Activated CD4-positive, alpha-beta T cell treated with anti-CD3 and anti-CD28 coated beads for 48 hours (primary cell): ENCODE measurements around the gene SSC5D.

Experiments
- DNase-seq: peaks from one replicate; pipeline ENCODE4 v3.0.0-alpha.2; 2020

SSC5D gene

GRCh38 chr19:55455576-55456235 lies 32.5 kb upstream of the SSC5D start:
- DNase-seq, result no peak

GRCh38 chr19:55456347-55456746 lies 31.9 kb upstream of the SSC5D start:
- no peak for DNase-seq

DNA sequence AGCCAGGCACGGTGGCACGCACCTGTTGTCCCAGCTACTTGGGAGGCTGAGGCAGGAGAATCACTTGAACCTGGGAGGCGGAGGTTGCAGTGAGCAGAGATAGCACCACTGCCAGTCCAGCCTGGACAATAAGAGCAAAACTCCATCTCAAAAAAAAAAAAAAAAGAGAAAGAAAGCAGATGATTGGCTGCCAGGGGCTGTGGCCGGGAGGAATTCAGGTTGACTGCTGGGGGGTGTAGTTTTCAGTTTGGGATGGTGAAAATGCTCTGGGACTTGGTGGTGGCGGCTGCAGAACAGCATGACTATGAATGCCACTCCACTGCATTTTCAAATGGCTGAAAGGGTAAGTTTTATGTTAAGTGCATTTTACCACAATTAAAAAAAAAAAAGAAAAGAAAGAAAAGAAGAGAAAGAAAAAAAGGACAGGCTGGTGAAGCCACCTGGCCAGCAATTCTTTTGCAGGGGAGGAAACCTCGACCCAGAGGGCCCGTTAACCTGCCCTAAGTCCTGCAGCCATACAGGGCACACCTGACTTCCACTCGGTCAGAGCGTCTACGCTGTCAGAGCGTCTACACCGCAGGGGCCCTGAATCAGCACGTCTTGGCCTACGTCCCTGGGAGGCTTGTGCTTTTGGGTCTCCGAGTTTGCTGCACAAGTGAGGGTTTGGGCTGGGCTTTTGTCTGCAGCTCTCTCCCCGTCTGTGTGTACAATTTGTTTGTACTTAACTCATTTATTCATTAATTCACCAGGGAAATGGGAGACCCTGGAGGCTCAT lies 30.4 kb upstream of the SSC5D start:
- DNase-seq, result no peak

GRCh38 chr19:55459551-55459949 lies 28.7 kb upstream of the SSC5D start:
- no peak for DNase-seq

GRCh38 chr19:55459950-55460657 lies 28.1 kb upstream of the SSC5D start:
- no peak for DNase-seq

- DNase-seq, result peak; percentile 56
Observed at GRCh38 chr19:55460670-55461258, 27.5 kb upstream of the SSC5D start.

DNA sequence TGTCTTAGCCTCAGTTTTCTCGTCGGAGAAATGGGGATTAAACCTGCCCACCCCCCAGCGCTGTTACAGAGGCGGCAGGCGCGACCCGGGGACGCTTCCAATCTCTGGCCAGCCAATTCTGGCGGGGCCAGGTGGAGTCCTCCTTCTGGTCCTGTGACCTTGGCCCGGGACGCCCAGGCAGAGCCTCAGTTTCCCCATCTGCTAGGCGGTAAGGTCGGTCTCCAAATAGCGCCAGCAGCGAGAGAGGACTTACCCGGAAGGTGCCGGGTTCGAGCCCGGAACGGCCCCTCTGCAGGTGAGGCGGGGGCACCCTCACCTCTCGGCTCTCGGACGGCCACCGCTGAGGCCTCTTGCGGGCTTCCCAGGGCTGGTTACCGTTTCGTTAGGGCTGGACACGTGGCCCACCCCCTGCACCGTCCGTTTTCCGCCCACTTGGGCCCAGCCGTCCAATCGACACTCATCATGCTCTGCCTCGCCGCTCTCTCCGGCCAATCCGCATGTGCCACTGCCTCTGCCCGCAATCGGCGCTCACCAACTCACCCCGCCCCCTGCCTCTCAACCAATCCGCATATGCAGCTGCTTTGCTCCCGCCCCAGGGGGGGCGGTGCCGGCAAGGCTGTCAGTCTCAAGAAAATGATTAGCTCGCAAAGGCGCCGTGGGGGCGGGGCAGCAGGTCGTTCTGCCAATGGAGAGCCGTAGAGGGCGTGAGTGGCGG lies 26.8 kb upstream of the SSC5D start, which contains the start of gene ISOC2:
TSS of gene ISOC2 (minus strand) at position 384 of the 715 bp plus-strand sequence. CDS start 5,156 bp downstream, outside the sequence.
- DNase-seq, result peak; percentile 100

DNA sequence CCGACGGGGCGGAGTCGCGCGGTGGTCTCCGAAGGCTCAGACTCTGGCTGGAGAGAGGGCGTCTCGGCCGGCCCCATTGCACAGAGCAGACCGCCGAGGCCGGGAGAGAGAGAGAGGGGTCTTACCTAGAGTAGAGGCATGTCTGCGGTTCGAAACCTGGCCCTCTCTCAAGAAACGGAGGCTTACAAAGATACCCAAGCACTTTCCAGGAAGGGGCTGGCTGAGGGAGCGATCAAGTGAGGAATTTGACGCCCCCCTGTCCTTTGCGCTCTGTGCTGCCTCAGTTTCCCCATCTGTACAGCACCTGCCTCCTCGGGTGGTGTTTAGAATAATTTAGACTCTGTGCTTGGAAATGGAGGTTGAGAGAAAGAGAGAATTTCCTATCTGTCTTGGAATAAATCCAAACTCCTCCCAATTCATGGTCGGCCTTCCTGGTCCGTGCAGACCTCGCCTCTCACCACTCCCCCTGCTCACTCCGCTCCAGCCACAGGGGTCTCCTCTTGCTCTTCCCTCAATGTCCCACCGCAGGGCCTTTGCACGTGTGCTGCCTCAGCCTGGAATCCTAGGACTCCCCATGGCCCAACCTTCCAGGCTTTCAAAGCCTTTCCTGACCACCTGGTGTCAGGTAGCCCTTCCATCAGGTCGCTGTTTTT lies 26.1 kb upstream of the SSC5D start:
- no peak for DNase-seq

- DNase-seq, result no peak
Observed at GRCh38 chr19:55462722-55463121, 25.5 kb upstream of the SSC5D start.

DNA sequence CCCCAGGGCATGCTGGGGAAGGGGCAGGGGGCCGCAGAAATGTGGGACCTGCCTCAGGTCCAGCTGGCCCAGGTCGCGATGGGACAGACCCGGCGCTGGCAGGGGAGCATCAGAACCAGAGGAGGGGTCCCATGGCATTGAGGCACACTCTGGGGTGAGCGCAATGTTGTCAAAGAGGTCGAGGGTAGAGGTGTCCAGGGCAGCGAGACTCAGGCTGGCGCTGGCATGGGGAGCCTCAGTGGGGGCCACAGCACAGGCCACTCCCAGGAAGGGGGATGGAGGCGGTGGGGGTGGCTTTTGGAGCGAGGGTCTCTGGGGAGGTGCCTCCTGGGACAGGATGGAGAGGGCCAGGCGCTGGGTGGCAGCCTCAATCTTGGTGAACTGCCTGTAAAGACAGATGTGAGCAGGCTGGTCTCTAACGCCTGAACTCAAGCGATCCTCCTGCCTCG lies 24.6 kb upstream of the SSC5D start:
- DNase-seq, result no peak

- no peak for DNase-seq
Observed at GRCh38 chr19:55464039-55464661, 24.1 kb upstream of the SSC5D start.

DNA sequence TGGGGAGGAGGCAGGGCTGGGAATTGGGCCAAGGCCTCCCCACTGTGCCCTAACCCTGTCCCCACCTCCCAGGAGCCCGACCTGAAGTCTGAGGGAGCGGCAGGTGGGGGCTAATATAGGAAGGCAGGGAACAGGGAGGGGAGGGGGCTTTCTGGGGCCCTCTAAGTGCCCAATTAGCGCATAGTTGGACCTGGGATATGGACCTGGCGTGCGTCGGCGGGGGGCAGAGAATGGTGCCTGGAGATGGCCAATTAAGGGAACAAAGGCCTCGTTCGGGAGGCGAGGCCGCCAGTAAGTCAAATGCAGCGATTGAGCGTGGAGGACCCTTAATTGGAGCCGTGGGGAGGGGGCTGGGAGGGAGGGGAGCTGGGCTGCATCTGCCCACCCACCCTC lies 23.6 kb upstream of the SSC5D start, which contains the start of gene C19orf85:
TSS of gene C19orf85 (minus strand) at position 90 of the 393 bp plus-strand sequence. CDS start 197 bp downstream, outside the sequence.
- DNase-seq, result no peak

DNA sequence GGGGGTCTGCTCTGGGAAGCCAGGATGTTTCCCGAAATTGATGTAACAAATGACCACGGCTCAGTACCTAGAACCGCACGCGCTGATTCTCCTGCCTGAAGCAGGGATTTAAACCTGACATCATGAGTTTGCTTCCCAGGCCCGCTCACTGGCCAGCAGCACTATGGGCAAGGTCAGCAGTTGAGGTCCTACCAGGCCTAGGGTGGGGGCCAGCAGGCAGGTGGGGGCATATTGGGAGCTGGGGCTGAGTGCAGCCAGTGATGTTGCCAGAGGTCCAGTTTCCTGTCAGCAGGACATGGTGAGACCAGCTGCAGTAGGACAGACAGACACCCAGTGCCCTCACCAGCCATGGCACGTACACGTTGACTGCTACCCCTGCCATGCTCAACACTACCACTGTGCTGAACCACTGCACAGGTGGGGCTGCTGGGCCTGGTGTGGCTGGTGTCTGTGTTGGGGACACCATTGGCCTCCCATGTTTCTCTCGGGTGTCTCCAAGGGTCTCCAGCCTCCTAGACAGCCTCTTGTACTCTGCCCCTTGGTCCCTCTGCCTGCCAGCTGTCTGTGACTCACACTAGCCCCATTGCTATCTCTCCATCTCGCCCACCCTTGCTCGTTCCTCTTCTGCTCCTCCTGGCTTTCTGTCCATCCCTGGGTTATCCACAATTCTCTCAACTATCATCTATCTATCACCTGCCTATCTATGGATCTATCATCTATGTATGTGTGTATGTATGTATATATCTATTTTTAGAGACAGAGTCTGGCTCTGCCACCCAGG lies 22.6 kb upstream of the SSC5D start:
- no peak for DNase-seq

GRCh38 chr19:55466241-55466614 lies 22.0 kb upstream of the SSC5D start:
- no peak for DNase-seq

GRCh38 chr19:55467236-55468053 lies 20.8 kb upstream of the SSC5D start:
- peak; percentile 77 for DNase-seq

- DNase-seq, result no peak
Observed at GRCh38 chr19:55468054-55468393, 20.2 kb upstream of the SSC5D start.

- no peak for DNase-seq
Observed at GRCh38 chr19:55471266-55471665, 17.0 kb upstream of the SSC5D start.

- no peak for DNase-seq
Observed at GRCh38 chr19:55472463-55472862, 15.8 kb upstream of the SSC5D start.

- DNase-seq, result no peak
Observed at GRCh38 chr19:55473225-55474012, 14.8 kb upstream of the SSC5D start.
